Omental fat pad (tissue), 4 donors: ENCODE results near the gene TNFSF4. TPM values are rescaled to one million over a fixed set of nuclear protein-coding genes. Genes with fewer than 3 reads are reported as not detected.
"Not testable (repeated sequence)": the region's sequence is repeated elsewhere in the genome, so short reads cannot be mapped to it uniquely, and the experiment has no call there.

Source experiments
- ATAC-seq: fragments of 150-250 bp; one replicate; pipeline ENCODE4 v1.9.1; 2016; ENCODE audit warnings: mild to moderate bottlenecking, moderate library complexity; ENCODE audit not compliant: low FRiP score
- DNase-seq: peaks from one replicate; pipeline ENCODE4 v3.0.0-alpha.2; 2019; ENCODE audit warnings: low spot score
- CTCF ChIP-seq, 3 donors: fragments of 450-650 bp; IDR thresholded peaks; one replicate each; pipeline ENCODE4 v1.5.1; 2016 to 2017; ENCODE audit warnings: antibody characterized with exemption in 3 of 3, mild to moderate bottlenecking in 3 of 3, moderate library complexity in 2 of 3
- total RNA-seq, 4 donors: library from RNA; depleted of rRNA; stranded (reverse); fragments of >200 nt; gene quantifications; one replicate each; pipeline ENCODE4 v1.1.0, GENCODE V29; 2016

The TNFSF4 gene
- total RNA-seq, 4 donors from 2014 or later = 0.36 to 3.0 (median 1.1) TPM

GRCh38 chr1:173164686-173165085 is 42.4 kb downstream of the TNFSF4 start:
- TF ChIP-seq CTCF (IDR thresholded peaks at IDR 0.05) = no peak
- DNase-seq = no peak
- no peak for ATAC-seq

- no peak for ATAC-seq
- no peak for TF ChIP-seq CTCF (IDR thresholded peaks at IDR 0.05)
- DNase-seq = no peak
Measured at GRCh38 chr1:173164178-173164577, 43.0 kb downstream of the TNFSF4 start.

GRCh38 chr1:173163222-173163621 is 43.9 kb downstream of the TNFSF4 start:
- ATAC-seq = no peak
- DNase-seq = no peak
- TF ChIP-seq CTCF (IDR thresholded peaks at IDR 0.05) = no peak

- no peak for TF ChIP-seq CTCF (IDR thresholded peaks at IDR 0.05)
- ATAC-seq (no peak), DNase-seq (no peak)
Measured at GRCh38 chr1:173162601-173163000, 44.5 kb downstream of the TNFSF4 start.

GRCh38 chr1:173161510-173162221 is 45.5 kb downstream of the TNFSF4 start:
- ATAC-seq (no peak), DNase-seq (no peak)
- TF ChIP-seq CTCF (IDR thresholded peaks at IDR 0.05) = no peak

- DNase-seq, ATAC-seq: not testable (repeated sequence)
Measured at GRCh38 chr1:173153964-173154363, 53.2 kb downstream of the TNFSF4 start.

- no peak for TF ChIP-seq CTCF (IDR thresholded peaks at IDR 0.05)
- DNase-seq (no peak), ATAC-seq (no peak)
Measured at GRCh38 chr1:173153503-173153902, 53.6 kb downstream of the TNFSF4 start.
